Measurements from ENCODE around the gene ACO2.
"Not testable (repeated sequence)": the region's sequence is repeated elsewhere in the genome, so short reads cannot be mapped to it uniquely, and the experiment has no call there.

Gene ACO2

DNA sequence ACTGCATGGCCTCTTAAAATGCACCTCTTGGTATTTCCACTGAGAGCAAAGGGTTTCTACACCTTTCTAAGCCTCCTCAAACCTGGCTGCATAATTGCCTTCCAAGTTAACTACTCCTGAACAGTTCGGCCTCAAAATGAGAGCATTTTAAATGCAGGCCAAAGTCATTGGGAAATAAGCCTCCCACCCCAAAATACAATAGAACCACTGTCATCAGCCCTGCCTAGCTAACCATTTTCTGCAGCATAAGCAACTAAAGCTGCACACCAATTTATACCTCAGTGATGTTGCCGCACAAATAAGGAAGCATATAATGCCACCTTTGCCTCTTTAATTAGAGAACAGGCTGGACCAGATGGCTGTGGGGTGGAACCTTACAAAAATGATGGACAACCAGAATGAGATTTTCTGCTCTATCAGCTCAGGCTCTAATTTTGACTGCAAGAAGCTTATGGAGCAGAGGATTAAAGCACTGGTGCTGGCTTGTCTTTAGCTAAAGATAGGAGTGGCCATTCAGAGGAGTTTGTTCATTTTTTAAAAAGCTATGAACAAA, 26.6 kb upstream of the ACO2 start:
- Histone ChIP-seq H3K27ac (ENCODE audit: low read depth, low read length) (no peak overlapping the region), H3K27me3 (ENCODE audit: control insufficient read depth, insufficient read depth, low read length) (no peaks in the 10 kb centered on the region), H3K9ac (ENCODE audit: low read length) (no peak overlapping the region), H3K36me3 (ENCODE audit: control insufficient read depth, insufficient read depth, low read length) (peaks cover 2% of the 10 kb centered on the region), H3K4me3 (ENCODE audit: low read length) (no peak overlapping the region), H3K4me1 (ENCODE audit: control insufficient read depth, insufficient read depth, low read length) (peaks cover 3% of the 10 kb centered on the region)

DNA sequence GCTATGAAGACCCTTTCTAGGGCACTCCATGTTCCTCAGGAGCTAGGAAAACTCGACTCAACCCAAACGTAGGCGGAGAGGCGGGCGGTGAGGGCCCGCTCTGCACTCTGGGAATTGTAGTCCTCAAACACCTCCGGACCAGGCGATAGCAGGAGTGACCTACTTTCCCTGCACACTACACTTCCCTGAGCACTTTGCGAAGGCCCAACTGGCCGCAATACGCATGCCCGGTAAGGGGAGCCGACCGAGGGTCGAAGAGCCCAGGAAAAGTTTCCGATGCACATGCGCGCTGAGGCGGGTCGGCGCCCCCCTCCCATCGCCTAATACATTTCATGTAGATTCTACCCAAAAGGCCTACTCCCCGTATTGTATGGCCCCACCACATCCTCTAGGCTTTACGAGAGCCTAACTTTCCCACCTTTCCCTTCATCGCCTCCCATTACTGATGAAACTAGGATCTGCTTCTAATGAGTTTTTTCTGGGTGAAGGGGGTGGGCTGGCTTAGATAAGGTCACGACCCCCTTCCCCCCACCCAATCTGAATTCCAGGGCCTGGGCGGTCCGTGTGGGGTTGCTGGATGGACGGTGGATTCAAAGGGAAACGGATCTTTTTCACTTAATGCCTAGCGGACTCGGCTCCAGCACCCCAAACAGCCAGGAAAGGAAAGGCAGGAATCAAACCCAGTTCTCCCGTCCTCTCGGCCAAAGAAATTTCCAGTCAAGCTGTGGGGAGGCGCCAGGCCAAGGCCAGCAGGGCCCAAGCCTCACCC, 24.4 kb upstream of the ACO2 start:
- peak overlapping the region; percentile 78 for H3K4me3 ChIP-seq (ENCODE audit: low read length)
- H3K9ac ChIP-seq (ENCODE audit: low read length), result peak overlapping the region; percentile 97
- no peaks in the 10 kb centered on the region for H3K27me3 ChIP-seq (ENCODE audit: control insufficient read depth, insufficient read depth, low read length)
- H3K36me3 ChIP-seq (ENCODE audit: control insufficient read depth, insufficient read depth, low read length), result no peaks in the 10 kb centered on the region
- peaks cover 12% of the 10 kb centered on the region for H3K4me1 ChIP-seq (ENCODE audit: control insufficient read depth, insufficient read depth, low read length)
- peak overlapping the region; percentile 99 for H3K27ac ChIP-seq (ENCODE audit: low read depth, low read length)

DNA sequence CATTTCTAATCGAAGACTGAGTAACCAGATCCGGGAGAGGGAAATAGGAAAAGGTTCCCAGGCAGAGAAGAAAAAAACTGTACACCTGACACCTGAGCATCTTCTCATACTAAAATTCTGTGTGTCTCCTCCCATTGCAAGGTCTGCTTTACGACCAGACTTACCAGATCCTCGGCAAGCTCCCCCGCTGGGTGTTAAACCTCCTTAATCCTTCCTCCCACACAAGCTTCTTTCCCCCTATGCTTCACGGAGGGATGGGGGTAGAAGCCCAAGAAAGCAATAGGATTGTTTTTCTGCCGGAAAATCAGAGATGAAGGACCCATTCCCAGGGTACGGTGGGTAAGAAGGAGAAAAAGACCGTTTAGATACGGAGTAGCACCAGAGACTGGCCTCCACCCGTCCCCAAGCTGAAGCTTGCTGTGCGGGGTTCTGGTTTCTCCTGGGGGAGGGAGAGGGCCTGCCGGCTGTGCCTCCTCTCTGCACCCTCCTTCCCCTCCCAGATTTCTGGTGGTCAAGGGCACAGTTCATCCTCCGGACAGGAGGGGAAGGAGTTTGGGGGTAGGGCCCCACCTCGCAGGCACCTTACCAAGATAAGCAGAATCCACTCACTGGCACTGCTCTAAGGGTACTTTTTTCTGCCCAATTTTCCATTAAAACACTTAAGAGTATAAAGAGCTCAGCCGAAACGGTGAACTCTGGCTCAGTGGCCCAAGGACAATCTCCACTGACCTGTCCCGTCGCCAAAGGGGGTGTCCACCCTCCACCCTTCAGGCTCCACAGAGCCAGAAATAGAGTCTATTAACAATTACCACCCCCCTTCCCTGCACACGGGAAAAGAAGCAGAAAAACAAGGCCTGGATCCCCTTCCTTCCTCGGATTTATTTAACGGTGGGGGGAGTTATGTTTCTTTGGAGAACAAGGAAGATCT, 23.5 kb upstream of the ACO2 start:
- H3K36me3 ChIP-seq (ENCODE audit: control insufficient read depth, insufficient read depth, low read length), result no peaks in the 10 kb centered on the region
- peaks cover 12% of the 10 kb centered on the region for H3K4me1 ChIP-seq (ENCODE audit: control insufficient read depth, insufficient read depth, low read length)
- H3K27me3 ChIP-seq (ENCODE audit: control insufficient read depth, insufficient read depth, low read length), result no peaks in the 10 kb centered on the region
- H3K27ac ChIP-seq (ENCODE audit: low read depth, low read length), result peak overlapping the region; percentile 99
- H3K9ac ChIP-seq (ENCODE audit: low read length), result peak overlapping the region; percentile 97
- peak overlapping the region; percentile 78 for H3K4me3 ChIP-seq (ENCODE audit: low read length)

DNA sequence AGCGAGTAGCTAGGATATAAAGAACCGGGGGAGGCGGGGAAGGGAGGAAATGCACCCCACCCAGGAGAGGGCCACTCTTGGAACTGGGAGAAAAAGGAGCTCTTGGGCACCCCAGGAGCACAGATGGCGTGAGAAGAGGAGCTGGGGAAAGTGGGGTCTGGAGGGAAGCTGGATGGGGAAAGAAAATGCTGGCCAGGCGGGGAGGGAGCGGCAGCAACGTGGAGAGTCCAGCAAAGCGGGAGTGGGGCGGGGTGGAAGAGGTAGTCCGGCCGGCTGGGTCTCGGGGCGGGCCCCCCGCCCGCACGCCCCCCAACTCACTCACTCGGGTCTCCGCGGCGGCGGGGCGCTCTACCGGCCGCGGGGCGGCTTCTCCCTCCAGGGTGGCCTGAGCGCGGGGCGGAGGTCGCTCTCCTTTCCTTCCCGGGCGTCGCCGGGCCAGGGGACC, 22.8 kb upstream of the ACO2 start:
- peak overlapping the region; percentile 78 for H3K4me3 ChIP-seq (ENCODE audit: low read length)
- H3K27me3 ChIP-seq (ENCODE audit: control insufficient read depth, insufficient read depth, low read length), result no peaks in the 10 kb centered on the region
- H3K36me3 ChIP-seq (ENCODE audit: control insufficient read depth, insufficient read depth, low read length), result no peaks in the 10 kb centered on the region
- peaks cover 12% of the 10 kb centered on the region for H3K4me1 ChIP-seq (ENCODE audit: control insufficient read depth, insufficient read depth, low read length)
- H3K27ac ChIP-seq (ENCODE audit: low read depth, low read length), result peak overlapping the region; percentile 99
- H3K9ac ChIP-seq (ENCODE audit: low read length), result peak overlapping the region; percentile 97

DNA sequence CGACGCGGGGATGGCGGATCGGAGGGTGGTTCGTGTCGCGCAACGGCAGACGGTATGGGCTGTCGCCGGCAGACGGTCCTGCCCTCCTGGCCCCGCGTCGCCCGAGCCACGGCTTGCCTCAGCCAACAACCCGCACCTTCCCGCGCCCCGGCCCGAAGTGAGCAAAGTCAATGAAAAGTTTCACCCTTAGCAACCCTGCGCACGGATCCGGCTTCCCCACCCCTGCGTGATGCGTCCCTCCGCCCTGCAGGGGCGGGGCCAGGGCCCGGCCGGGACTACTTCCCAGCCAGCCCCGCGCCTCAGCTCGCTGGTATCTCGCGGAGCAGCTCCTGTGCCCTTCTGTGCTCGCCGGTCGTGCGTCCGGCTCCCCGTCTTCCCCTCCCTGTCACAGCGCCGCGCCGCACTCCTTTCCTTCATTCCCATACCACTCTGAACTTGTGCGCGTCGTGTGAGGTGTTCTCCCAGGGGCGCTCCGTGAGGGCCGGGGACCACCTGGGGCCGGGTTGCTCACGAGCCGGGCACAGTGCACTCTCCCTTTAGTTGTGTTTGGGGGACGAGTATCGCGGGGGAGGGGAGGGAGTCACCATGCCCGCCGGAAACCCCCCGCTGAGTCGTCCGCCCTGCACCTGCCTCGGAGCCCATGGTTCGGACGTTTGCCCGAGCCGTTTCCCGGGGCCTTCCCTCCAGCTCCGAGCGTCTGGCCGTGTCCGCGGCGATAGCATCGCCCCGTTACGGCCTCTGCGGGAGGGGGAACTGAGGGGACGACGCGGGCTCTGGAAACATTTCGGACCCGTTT, 22.1 kb upstream of the ACO2 start, which contains the start of gene TOB2:
Gene TOB2, minus strand, starts transcription at position 163 of the 796 bp plus-strand sequence. CDS start 9,456 bp downstream, outside the sequence.
- Histone ChIP-seq H3K27me3 (ENCODE audit: control insufficient read depth, insufficient read depth, low read length) (no peaks in the 10 kb centered on the region), H3K4me3 (ENCODE audit: low read length) (peak within 1 kb of the TSS; percentile 78), H3K36me3 (ENCODE audit: control insufficient read depth, insufficient read depth, low read length) (no peaks in the 10 kb centered on the region), H3K9ac (ENCODE audit: low read length) (peak within 1 kb of the TSS; percentile 97), H3K4me1 (ENCODE audit: control insufficient read depth, insufficient read depth, low read length) (peaks cover 12% of the 10 kb centered on the region), H3K27ac (ENCODE audit: low read depth, low read length) (peak within 1 kb of the TSS; percentile 99)

DNA sequence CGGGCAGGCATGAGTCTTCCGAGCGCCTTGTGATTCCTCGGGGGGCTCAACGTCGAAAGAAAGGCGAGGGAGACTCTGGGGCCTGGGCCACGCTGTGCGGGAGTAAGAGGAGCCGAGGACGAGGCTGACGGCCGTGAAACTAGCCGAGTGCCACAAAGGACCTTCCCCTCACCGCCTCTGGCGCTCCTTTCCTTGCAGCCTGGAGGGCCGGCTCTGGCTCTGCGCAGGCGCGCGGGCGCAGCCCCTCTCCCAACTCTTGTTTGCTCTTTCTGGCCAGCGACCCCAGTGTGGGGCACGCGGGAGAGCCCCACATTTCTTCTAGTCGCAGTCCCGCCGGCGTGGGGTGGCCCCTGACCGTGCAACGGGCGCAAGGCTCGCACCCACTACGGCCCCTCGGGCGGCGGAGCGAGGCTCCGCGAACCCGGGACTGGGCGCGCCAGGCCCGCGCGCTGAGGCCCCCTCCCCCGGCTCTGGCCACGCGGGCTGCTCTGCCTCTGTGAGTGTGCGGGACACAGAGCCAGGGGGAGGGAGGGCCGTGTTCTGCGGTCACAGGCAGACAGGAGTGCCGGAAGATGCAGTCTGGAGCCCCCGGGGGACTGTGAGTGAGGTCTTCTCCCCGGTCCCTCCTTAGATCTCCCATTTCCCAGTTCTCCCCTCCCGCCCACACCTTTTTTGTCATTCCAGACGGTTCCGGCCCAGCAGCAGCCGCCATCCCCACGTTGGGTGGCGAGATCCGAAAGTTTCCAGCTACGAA, 21.3 kb upstream of the ACO2 start:
- Histone ChIP-seq H3K9ac (ENCODE audit: low read length) (peak overlapping the region; percentile 89), H3K4me3 (ENCODE audit: low read length) (peak overlapping the region; percentile 78), H3K27ac (ENCODE audit: low read depth, low read length) (peak overlapping the region; percentile 99), H3K36me3 (ENCODE audit: control insufficient read depth, insufficient read depth, low read length) (peaks cover 3% of the 10 kb centered on the region), H3K4me1 (ENCODE audit: control insufficient read depth, insufficient read depth, low read length) (peaks cover 12% of the 10 kb centered on the region), H3K27me3 (ENCODE audit: control insufficient read depth, insufficient read depth, low read length) (no peaks in the 10 kb centered on the region)

DNA sequence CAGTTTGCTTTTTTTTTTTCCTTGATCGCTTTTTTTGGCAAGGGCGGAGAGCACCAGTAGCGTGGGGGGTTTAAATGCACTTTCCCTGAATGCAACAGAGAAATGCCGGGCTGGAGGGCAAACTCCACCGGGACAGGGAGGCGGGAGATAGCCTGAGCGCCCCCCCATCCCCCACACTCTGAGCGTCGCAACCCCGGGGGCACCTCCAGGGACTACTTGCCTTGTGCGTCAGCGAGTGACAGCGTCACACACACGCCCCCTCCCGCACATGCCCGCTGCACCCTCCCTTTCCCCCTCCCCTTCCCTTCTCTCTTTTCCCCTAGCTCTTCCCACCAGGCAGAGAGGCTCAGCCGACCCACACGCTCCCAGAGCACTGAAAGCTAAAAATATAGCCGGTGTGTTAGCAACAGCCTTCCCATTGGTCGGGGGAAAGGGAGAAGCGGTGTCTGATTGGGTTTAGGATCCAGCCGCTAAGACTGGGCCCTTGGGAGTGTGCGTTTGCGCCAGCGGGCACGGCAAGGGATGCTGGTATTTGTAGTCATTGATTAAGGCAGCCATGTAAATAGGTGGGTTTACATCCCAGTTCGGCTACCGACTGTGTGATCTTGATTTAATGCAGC, 20.6 kb upstream of the ACO2 start:
- peak overlapping the region; percentile 99 for H3K27ac ChIP-seq (ENCODE audit: low read depth, low read length)
- H3K36me3 ChIP-seq (ENCODE audit: control insufficient read depth, insufficient read depth, low read length), result peaks cover 3% of the 10 kb centered on the region
- peaks cover 12% of the 10 kb centered on the region for H3K4me1 ChIP-seq (ENCODE audit: control insufficient read depth, insufficient read depth, low read length)
- H3K9ac ChIP-seq (ENCODE audit: low read length), result peak overlapping the region; percentile 89
- H3K4me3 ChIP-seq (ENCODE audit: low read length), result peak overlapping the region; percentile 78
- H3K27me3 ChIP-seq (ENCODE audit: control insufficient read depth, insufficient read depth, low read length), result no peaks in the 10 kb centered on the region

DNA sequence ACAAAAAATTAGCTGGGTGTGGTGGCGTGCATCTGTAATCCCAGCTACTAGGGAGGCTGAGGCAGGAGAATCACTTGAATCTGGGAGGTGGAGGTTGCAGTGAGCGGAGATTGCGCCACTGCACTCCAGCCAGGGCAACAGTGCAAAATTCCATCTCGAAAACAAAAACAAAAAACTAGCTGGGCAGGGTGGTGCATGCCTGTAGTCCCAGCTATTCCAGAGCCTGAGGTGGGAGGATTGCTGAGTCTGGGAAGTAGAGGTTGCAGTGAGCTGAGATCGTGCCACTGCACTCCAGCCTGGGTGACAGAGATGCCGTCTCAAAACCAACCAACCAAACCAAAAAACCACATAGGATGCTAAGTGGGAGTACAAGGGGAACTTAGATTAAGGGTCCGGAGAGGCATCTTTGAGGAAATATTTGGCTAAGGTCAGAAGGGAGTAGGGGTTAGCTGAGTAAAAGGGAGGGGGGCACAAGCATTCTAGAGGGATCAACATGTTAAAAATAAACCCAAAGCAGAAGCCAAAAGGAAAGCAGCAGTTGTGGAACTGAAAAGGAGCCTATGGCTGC, 10.7 kb upstream of the ACO2 start:
- H3K27ac ChIP-seq (ENCODE audit: low read depth, low read length), result no peak overlapping the region
- H3K4me3 ChIP-seq (ENCODE audit: low read length), result no peak overlapping the region
- peaks cover 19% of the 10 kb centered on the region for H3K36me3 ChIP-seq (ENCODE audit: control insufficient read depth, insufficient read depth, low read length)

DNA sequence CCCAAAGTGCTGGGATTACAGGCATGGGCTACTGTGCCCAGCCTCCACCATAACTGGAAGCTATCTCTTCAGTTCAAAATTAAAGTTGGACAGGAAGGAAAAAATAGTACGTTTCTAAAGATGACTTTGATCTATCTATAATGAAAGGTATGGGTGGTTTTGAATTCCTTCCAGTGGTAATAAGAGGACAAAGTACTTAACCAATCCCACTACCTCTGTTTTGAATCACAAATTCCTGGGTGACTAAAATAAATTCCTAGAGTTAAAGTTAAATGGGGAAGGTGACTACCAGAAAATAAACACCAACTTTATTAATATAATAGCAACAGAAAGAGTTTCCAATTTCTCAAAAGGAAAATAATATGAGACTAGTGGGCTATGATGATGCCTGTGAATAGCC, 9.5 kb upstream of the ACO2 start:
- Histone ChIP-seq H3K9ac (ENCODE audit: low read length) (no peak overlapping the region), H3K36me3 (ENCODE audit: control insufficient read depth, insufficient read depth, low read length) (peaks cover 25% of the 10 kb centered on the region), H3K4me3 (ENCODE audit: low read length) (no peak overlapping the region), H3K27ac (ENCODE audit: low read depth, low read length) (no peak overlapping the region), H3K4me1 (ENCODE audit: control insufficient read depth, insufficient read depth, low read length) (no peaks in the 10 kb centered on the region), H3K27me3 (ENCODE audit: control insufficient read depth, insufficient read depth, low read length) (no peaks in the 10 kb centered on the region)

More for the DNA sequence above, 10.7 kb upstream of the ACO2 start:
- Histone ChIP-seq H3K9ac (ENCODE audit: low read length) (no peak overlapping the region), H3K4me1 (ENCODE audit: control insufficient read depth, insufficient read depth, low read length) (no peaks in the 10 kb centered on the region), H3K27me3 (ENCODE audit: control insufficient read depth, insufficient read depth, low read length) (no peaks in the 10 kb centered on the region)

DNA sequence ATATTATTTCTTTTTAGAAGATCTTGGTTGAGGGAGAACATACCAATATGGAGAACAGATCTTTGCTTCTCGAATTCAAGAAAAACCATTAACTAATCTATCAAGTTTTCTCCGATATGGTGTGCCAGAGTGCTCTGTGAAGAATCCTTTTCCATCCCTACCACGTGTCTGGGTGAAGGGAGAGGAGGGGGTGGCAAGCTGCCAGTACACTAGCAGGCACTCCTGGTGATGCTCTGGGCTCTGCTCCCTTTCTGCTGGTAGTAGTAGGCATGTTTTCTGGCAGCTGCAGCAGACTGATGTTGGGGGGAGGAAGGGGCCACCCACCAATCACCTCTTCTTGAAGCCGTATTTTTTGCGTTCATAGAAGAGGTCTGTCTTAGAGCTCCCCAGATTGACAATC, 8.8 kb upstream of the ACO2 start:
- Histone ChIP-seq H3K27ac (ENCODE audit: low read depth, low read length) (peak overlapping the region; percentile 43), H3K36me3 (ENCODE audit: control insufficient read depth, insufficient read depth, low read length) (peaks cover 31% of the 10 kb centered on the region)

DNA sequence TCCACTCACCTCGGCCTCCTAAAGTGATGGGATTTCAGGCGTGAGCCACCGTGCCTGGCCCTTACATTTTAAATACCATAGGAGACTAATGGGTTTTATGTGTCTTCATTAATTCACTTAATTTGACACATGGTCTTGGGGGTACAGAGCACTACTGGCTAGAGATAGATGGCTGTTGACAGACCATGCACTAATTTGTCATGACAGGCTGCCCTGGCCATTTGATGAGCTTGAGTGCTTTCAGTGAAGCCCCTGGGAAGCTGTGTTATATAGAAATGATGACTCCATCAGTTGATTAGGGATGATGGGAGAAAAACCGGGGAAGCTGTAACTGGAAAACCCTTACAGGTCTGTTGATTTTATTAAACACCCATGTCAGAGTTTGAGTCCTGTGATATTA, 7.0 kb upstream of the ACO2 start:
- Histone ChIP-seq H3K4me1 (ENCODE audit: control insufficient read depth, insufficient read depth, low read length) (no peaks in the 10 kb centered on the region), H3K4me3 (ENCODE audit: low read length) (no peak overlapping the region), H3K27ac (ENCODE audit: low read depth, low read length) (no peak overlapping the region), H3K36me3 (ENCODE audit: control insufficient read depth, insufficient read depth, low read length) (peaks cover 35% of the 10 kb centered on the region), H3K27me3 (ENCODE audit: control insufficient read depth, insufficient read depth, low read length) (no peaks in the 10 kb centered on the region), H3K9ac (ENCODE audit: low read length) (no peak overlapping the region)

More for the DNA sequence above, 8.8 kb upstream of the ACO2 start:
- not testable (repeated sequence) for H3K4me1 ChIP-seq (ENCODE audit: control insufficient read depth, insufficient read depth, low read length); H3K9ac ChIP-seq (ENCODE audit: low read length); H3K4me3 ChIP-seq (ENCODE audit: low read length); H3K27me3 ChIP-seq (ENCODE audit: control insufficient read depth, insufficient read depth, low read length)
